HCT116 (cell line): ENCODE measurements around the gene COG5. TPM values are rescaled to one million over a fixed set of nuclear protein-coding genes. Genes with fewer than 3 reads are reported as not detected.
A peak's percentile ranks its signal among the peaks of the same experiment; 100 is the strongest.

Source experiments
- ATAC-seq: fragments of 200-7000 bp; cut with Tn5 transposase; 2 replicates; pipeline ENCODE4 v1.9.1; 2020; ENCODE audit warnings: mild to moderate bottlenecking, moderate library complexity
- BruUV-seq: library from RNA; stranded (reverse); fragments of 400-500 nt; replicated peaks from 2 replicates; lab custom pipeline; 2021; lab: Mats Ljungman, UMichigan
- CTCF ChIA-PET: fragments of 300-600 bp; sonication (Branson Sonifier 250); formaldehyde crosslinking; loops from one replicate; lab custom pipeline; 2021; ENCODE audit warnings: antibody characterized with exemption; lab: Charles Lee
- POLR2A ChIA-PET: fragments of 300-600, 350-600 bp; sonication (Branson Sonifier 250); formaldehyde crosslinking; loops from one replicate; lab custom pipeline; 2021; ENCODE audit warnings: antibody characterized with exemption; lab: Charles Lee
- RAD21 ChIA-PET, 2 experiments: fragments of 300-600 bp; sonication (Branson Sonifier 250); formaldehyde crosslinking; loops; one replicate each; lab custom pipeline; 2023; ENCODE audit warnings: low total read pairs in 2 of 2; ENCODE audit not compliant: uncharacterized antibody in 2 of 2, unreplicated experiment in 2 of 2, low non-redundant PET in 1 of 2; lab: Charles Lee
- DNase-seq: peaks from one replicate; pipeline ENCODE4 v3.0.0-alpha.2; 2010; ENCODE audit warnings: low read depth, low spot score
- H2AFZ ChIP-seq: fragments of 200-600 bp; shearing (Covaris generic), sonication (generic); 2 replicates; pipeline ENCODE4 v1.6.1; 2017; ENCODE audit warnings: low read depth, mixed run types, mixed read lengths, antibody characterized with exemption, low read length; ENCODE audit not compliant: poor library complexity, severe bottlenecking
- H3K27ac ChIP-seq: 2 replicates; pipeline ENCODE4 v1.5.1; 2012; ENCODE audit warnings: low read depth, low read length
- H3K27me3 ChIP-seq: fragments of 200-600 bp; sonication (generic); 2 replicates; pipeline ENCODE4 v1.6.1; 2016; ENCODE audit warnings: mixed run types, low read length, mixed read lengths; ENCODE audit not compliant: insufficient read depth
- H3K36me3 ChIP-seq, 2 experiments: fragments of 200-500 bp in 1 of 2; fragments of 200-600 bp in 1 of 2; sonication (Bioruptor generic) in 1 of 2; sonication (generic) in 1 of 2; 2 replicates each; pipeline versions ENCODE4 v1.5.1 to v1.6.1; 2014 to 2016; ENCODE audit warnings: low read length in 2 of 2, inconsistent platforms in 1 of 2, mixed read lengths in 1 of 2, mixed run types in 1 of 2; ENCODE audit not compliant: insufficient read depth in 2 of 2, control insufficient read depth in 1 of 2
- H3K4me1 ChIP-seq, 2 experiments: fragments of 200-600 bp in 1 of 2; sonication (generic) in 1 of 2; 2 replicates each; pipeline versions ENCODE4 v1.5.1 to v1.6.1; 2012 to 2017; ENCODE audit warnings: low read length in 2 of 2, inconsistent platforms in 1 of 2, mild to moderate bottlenecking in 1 of 2, mixed read lengths in 1 of 2, mixed run types in 1 of 2, moderate library complexity in 1 of 2; ENCODE audit not compliant: insufficient read depth in 2 of 2, control insufficient read depth in 1 of 2
- H3K4me2 ChIP-seq: fragments of 200-600 bp; sonication (generic); 2 replicates; pipeline ENCODE4 v1.6.1; 2017; ENCODE audit warnings: mixed run types, low read length, mixed read lengths
- H3K4me3 ChIP-seq, 2 experiments: fragments of 200-600 bp in 1 of 2; sonication (generic) in 1 of 2; replicated peaks in 1 of 2; 2 replicates each; pipeline ENCODE4 v1.5.1; 2011 to 2016; ENCODE audit warnings: low read length in 2 of 2, control low read depth in 1 of 2, low read depth in 1 of 2, mild to moderate bottlenecking in 1 of 2, mixed read lengths in 1 of 2, mixed run types in 1 of 2
- H3K79me2 ChIP-seq: fragments of 200-600 bp; sonication (generic); 2 replicates; pipeline ENCODE4 v1.6.1; 2017; ENCODE audit warnings: mild to moderate bottlenecking, mixed run types, low read length, moderate library complexity, mixed read lengths; ENCODE audit not compliant: insufficient read depth
- H3K9ac ChIP-seq: fragments of 200-600 bp; sonication (generic); 2 replicates; pipeline ENCODE4 v1.6.1; 2016; ENCODE audit warnings: low read length, mixed read lengths
- H3K9me2 ChIP-seq: fragments of 200-600 bp; sonication (generic), shearing (Covaris generic); 2 replicates; pipeline ENCODE4 v1.6.1; 2017; ENCODE audit warnings: mixed run types, mild to moderate bottlenecking, moderate library complexity; ENCODE audit not compliant: insufficient read depth
- H3K9me3 ChIP-seq, 2 experiments: fragments of 200-500 bp in 1 of 2; fragments of 200-600 bp in 1 of 2; sonication (Bioruptor generic) in 1 of 2; sonication (generic) in 1 of 2; 2 replicates each; pipeline ENCODE4 v1.6.1; 2014 to 2017; ENCODE audit warnings: low read length in 2 of 2, mixed read lengths in 2 of 2, inconsistent platforms in 1 of 2, low read depth in 1 of 2, mild to moderate bottlenecking in 1 of 2, mixed run types in 1 of 2, moderate library complexity in 1 of 2; ENCODE audit not compliant: control insufficient read depth in 1 of 2, insufficient read depth in 1 of 2
- H4K20me1 ChIP-seq: fragments of 200-600 bp; sonication (generic), shearing (Covaris generic); 2 replicates; pipeline ENCODE4 v1.6.1; 2017; ENCODE audit warnings: mixed run types, mild to moderate bottlenecking, moderate library complexity; ENCODE audit not compliant: insufficient read depth
- ATF3 ChIP-seq: IDR thresholded peaks from 2 replicates; pipeline ENCODE4 v1.6.1; 2012
- CEBPB ChIP-seq: IDR thresholded peaks from 2 replicates; pipeline ENCODE4 v1.6.1; 2012; ENCODE audit warnings: low read depth
- CTCF ChIP-seq, 3 experiments: fragments of 200-600 bp in 1 of 3; sonication (generic) in 1 of 3; IDR thresholded peaks in 2 of 3; conservative IDR thresholded peaks in 1 of 3; 2 replicates each; pipeline ENCODE4 v1.5.1; 2012 to 2017; ENCODE audit warnings: low read depth in 2 of 3, low read length in 2 of 3, antibody characterized with exemption in 1 of 3, borderline replicate concordance in 1 of 3, control low read depth in 1 of 3, mild to moderate bottlenecking in 1 of 3, mixed read lengths in 1 of 3, mixed run types in 1 of 3, moderate library complexity in 1 of 3; ENCODE audit not compliant: insufficient read depth in 1 of 3
- ELF1 ChIP-seq: IDR thresholded peaks from 2 replicates; pipeline ENCODE4 v1.6.1; 2012; ENCODE audit warnings: low read depth, borderline replicate concordance
- EZH2phosphoT487 ChIP-seq: fragments of 200-600 bp; IDR thresholded peaks from 2 replicates; pipeline ENCODE4 v1.6.1; 2018; ENCODE audit warnings: antibody characterized with exemption, borderline replicate concordance
- MAX ChIP-seq: IDR thresholded peaks from 2 replicates; pipeline ENCODE4 v1.6.1; 2012
- POLR2AphosphoS5 ChIP-seq: IDR thresholded peaks from 2 replicates; pipeline ENCODE4 v1.6.1; 2011; ENCODE audit warnings: mild to moderate bottlenecking, low read depth, low read length, moderate library complexity
- RAD21 ChIP-seq: IDR thresholded peaks from 2 replicates; pipeline ENCODE4 v1.6.1; 2012; ENCODE audit warnings: low read depth, mild to moderate bottlenecking
- SP1 ChIP-seq: IDR thresholded peaks from 2 replicates; pipeline ENCODE4 v1.6.1; 2012; ENCODE audit warnings: low read depth
- TCF7L2 ChIP-seq: IDR thresholded peaks from 2 replicates; pipeline ENCODE4 v1.7.0; 2011; ENCODE audit warnings: borderline replicate concordance, inconsistent platforms; ENCODE audit not compliant: insufficient read depth, insufficient read length; ENCODE audit errors: extremely low read depth
- YY1 ChIP-seq: IDR thresholded peaks from 2 replicates; pipeline ENCODE4 v1.6.1; 2011; ENCODE audit warnings: low read length, low read depth, moderate library complexity, mild to moderate bottlenecking; ENCODE audit not compliant: insufficient replicate concordance; ENCODE audit errors: extremely low read depth
- ZFX ChIP-seq: fragments of 450-650 bp; IDR thresholded peaks from 2 replicates; pipeline ENCODE4 v1.6.1; 2017
- intact Hi-C: fragments of 100-400 bp; cut with micrococcal nuclease; formaldehyde crosslinking; loops from 2 replicates; pipeline ENCODE4 v1.10.0; 2022
- total RNA-seq: library from RNA; stranded (reverse); gene quantifications from one replicate; pipeline ENCODE4 v1.2.1, GENCODE V29; 2021; ENCODE audit not compliant: unreplicated experiment

COG5 gene
- total RNA-seq, 1 experiment from 2014 or later, result 30.7 TPM

- Histone ChIP-seq H3K27me3 (no peaks in the 10 kb centered on the region), H3K9me3 (no peaks in the 10 kb centered on the region), H3K4me3 (no peak overlapping the region), H3K36me3 (no peaks in the 10 kb centered on the region), H3K4me1 (no peaks in the 10 kb centered on the region), H4K20me1 (no peaks in the 10 kb centered on the region), H3K9me2 (no peaks in the 10 kb centered on the region)
- CTCF ChIA-PET, result interaction anchor here (1.0 to 2.8 kb wide), 4 partner anchors 36 to 415 kb away, joined by 4 to 21 read pairs (median 16); no protein-coding TSS in a partner anchor
- BruUV-seq, result no TSS peak
- RAD21 ChIA-PET, result interaction anchor here in 1 of 2 experiments (1.4 kb wide), 1 partner anchor 410 kb away, joined by 3 read pairs; no protein-coding TSS in a partner anchor
- DNase-seq, result no peak
- intact Hi-C loops, result no loop called here
- no peak for TF ChIP-seq SP1
- TF ChIP-seq MAX, result no peak
- TF ChIP-seq, all 23 proteins: peak for 0
- Histone ChIP-seq H3K9ac (no peak overlapping the region), H3K27ac (no peak overlapping the region), H3K79me2 (no peaks in the 10 kb centered on the region), H3K4me2 (no peak overlapping the region), H2AFZ (no peak overlapping the region)
- POLR2A ChIA-PET, result no interaction called here
- ATAC-seq, result no peak
These were observed 99.0 kb downstream of the COG5 start for GRCh38 chr7:107464666-107465226.

DNA sequence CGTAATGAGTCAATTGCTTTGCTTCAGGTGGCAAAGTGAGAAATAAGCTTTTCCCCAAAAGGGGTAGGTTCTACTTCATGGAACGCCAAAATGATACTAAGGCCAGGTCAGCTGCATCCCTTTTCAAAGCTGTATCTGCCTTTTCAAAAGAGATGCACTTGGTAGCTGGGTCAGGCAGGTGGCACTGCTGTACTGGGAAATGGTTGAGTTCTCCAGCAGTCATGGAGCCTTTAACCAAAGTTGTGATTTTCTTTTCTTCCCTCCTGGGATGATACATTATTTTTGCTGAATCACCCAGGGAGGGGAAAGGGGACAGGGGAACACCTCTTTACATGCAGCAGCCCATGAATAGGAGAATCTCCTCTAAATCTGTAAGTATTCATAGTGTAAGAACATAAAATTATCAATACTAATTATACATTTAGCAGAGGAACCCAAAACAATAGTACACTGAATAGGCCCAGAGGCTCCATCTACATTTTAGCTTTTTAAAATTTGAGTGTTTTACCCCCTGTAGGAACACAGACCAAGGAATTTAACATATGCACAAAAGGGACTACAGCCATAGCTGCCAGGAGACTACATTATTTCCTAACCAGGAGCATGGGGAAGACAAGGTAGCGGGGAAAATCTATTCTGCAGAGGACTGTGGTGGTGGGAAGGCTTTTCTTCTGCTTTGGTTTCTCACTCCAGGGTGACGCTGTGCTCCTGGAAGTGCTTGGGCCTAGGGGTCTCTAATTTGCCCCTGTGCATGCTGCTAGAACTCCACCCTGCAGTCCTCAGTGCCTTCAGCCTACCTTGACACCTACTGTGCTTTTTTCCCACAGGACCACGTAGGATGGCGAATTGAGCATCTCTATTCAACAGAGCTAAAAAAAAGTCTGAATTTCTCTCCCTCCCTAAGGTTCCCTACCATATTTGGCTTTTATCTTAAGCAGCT, 100.3 kb downstream of the COG5 start:
- TF ChIP-seq ELF1 (no peak), YY1 (no peak), RAD21 (peak; percentile 92), ATF3 (no peak), TCF7L2 (no peak), ZFX (no peak), EZH2phosphoT487 (no peak), CEBPB (no peak), POLR2AphosphoS5 (no peak), CTCF (IDR thresholded peaks at IDR 0.05 in 2 of 3, conservative IDR thresholded peaks at IDR 0.05 in 1 of 3; ENCODE audit: borderline replicate concordance in 1 of 3, insufficient read depth in 1 of 3, low read depth in 2 of 3, low read length in 2 of 3) (peak; percentile 66 to 76 (median 74))
- ATAC-seq, result peak; percentile 95
- ChIA-PET CTCF (interaction anchor here (0.8 to 2.8 kb wide), 17 partner anchors 9 to 683 kb away, joined by 3 to 21 read pairs (median 4); partner anchors contain the start of gene CBLL1), RAD21 (interaction anchor here (0.8 to 1.5 kb wide), 4 partner anchors 38 to 682 kb away, joined by 3 to 5 read pairs (median 4); no protein-coding TSS in a partner anchor), POLR2A (interaction anchor here (0.6 kb wide), 1 partner anchor 23 kb away, joined by 4 read pairs; no protein-coding TSS in a partner anchor)
- H3K79me2 ChIP-seq, result no peaks in the 10 kb centered on the region
- no peaks in the 10 kb centered on the region for H3K36me3 ChIP-seq
- H3K27me3 ChIP-seq, result no peaks in the 10 kb centered on the region
- intact Hi-C loops, result loop anchor here (1.0 kb wide), 3 partner anchors 262 to 416 kb away; no protein-coding TSS in a partner anchor
- no peaks in the 10 kb centered on the region for H3K4me1 ChIP-seq
- no TSS peak for BruUV-seq
- no peaks in the 10 kb centered on the region for H3K9me3 ChIP-seq
- no peak overlapping the region for H3K27ac ChIP-seq
- no peak overlapping the region for H3K9ac ChIP-seq
- no peaks in the 10 kb centered on the region for H3K9me2 ChIP-seq
- H4K20me1 ChIP-seq, result no peaks in the 10 kb centered on the region
- H3K4me2 ChIP-seq, result no peak overlapping the region
- H3K4me3 ChIP-seq, result no peak overlapping the region
- no peak overlapping the region for H2AFZ ChIP-seq
- DNase-seq, result peak; percentile 21
